HG02970 (cell line): Measurements from ENCODE around the gene MUC5AC.
"Not testable (repeated sequence)": the region's sequence is repeated elsewhere in the genome, so short reads cannot be mapped to it uniquely, and the experiment has no call there.

ENCODE experiments used
- ATAC-seq: cut with Tn5 transposase; IDR thresholded peaks from one replicate; pipeline ENCODE4 v1.9.1; 2021; ENCODE audit warnings: mild to moderate bottlenecking, moderate library complexity, moderate number of reproducible peaks; ENCODE audit not compliant: unreplicated experiment, low FRiP score

Gene MUC5AC

GRCh38 chr11:1160231-1161101 lies 2.7 kb downstream of the MUC5AC start:
- no peak for ATAC-seq

- ATAC-seq = no peak
These were observed 3.8 kb downstream of the MUC5AC start for GRCh38 chr11:1161410-1162137.

GRCh38 chr11:1162138-1162475 lies 4.4 kb downstream of the MUC5AC start:
- no peak for ATAC-seq

GRCh38 chr11:1162491-1163311 lies 4.9 kb downstream of the MUC5AC start:
- no peak for ATAC-seq

GRCh38 chr11:1163321-1163910 lies 5.7 kb downstream of the MUC5AC start:
- no peak for ATAC-seq

- ATAC-seq = no peak
These were observed 6.4 kb downstream of the MUC5AC start for GRCh38 chr11:1163911-1164735.

GRCh38 chr11:1164779-1165255 lies 7.1 kb downstream of the MUC5AC start:
- ATAC-seq = not testable (repeated sequence)

GRCh38 chr11:1165256-1166041 lies 7.7 kb downstream of the MUC5AC start:
- ATAC-seq = no peak

GRCh38 chr11:1167256-1167655 lies 9.5 kb downstream of the MUC5AC start:
- no peak for ATAC-seq

GRCh38 chr11:1167751-1168231 lies 10.0 kb downstream of the MUC5AC start:
- no peak for ATAC-seq

- no peak for ATAC-seq
These were observed 10.5 kb downstream of the MUC5AC start for GRCh38 chr11:1168256-1168655.

- ATAC-seq = no peak
These were observed 11.0 kb downstream of the MUC5AC start for GRCh38 chr11:1168721-1169161.

GRCh38 chr11:1171223-1171984 lies 13.7 kb downstream of the MUC5AC start:
- no peak for ATAC-seq

GRCh38 chr11:1171985-1172728 lies 14.4 kb downstream of the MUC5AC start:
- no peak for ATAC-seq

- no peak for ATAC-seq
These were observed 15.0 kb downstream of the MUC5AC start for GRCh38 chr11:1172729-1173117.

- not testable (repeated sequence) for ATAC-seq
These were observed 15.6 kb downstream of the MUC5AC start for GRCh38 chr11:1173396-1173795.
